PC-3 (cell line): ENCODE data around the gene EYS. TPM values are rescaled to one million over a fixed set of nuclear protein-coding genes. Genes with fewer than 3 reads are reported as not detected.

Source experiments
- ATAC-seq: fragments of 200-7000 bp; cut with Tn5 transposase; 2 replicates; pipeline ENCODE4 v1.9.1; 2020; ENCODE audit warnings: mild to moderate bottlenecking, moderate library complexity
- BruUV-seq: library from RNA; stranded (reverse); fragments of 400-500 nt; replicated peaks from 2 replicates; lab custom pipeline; 2021; lab: Mats Ljungman, UMichigan
- CTCF ChIA-PET: fragments of 300-600 bp; sonication (Branson Sonifier 250); formaldehyde crosslinking; loops from one replicate; lab custom pipeline; 2022; ENCODE audit warnings: antibody characterized with exemption; lab: Charles Lee
- POLR2A ChIA-PET: fragments of 300-600 bp; sonication (Branson Sonifier 250); formaldehyde crosslinking; loops from one replicate; lab custom pipeline; 2022; ENCODE audit warnings: antibody characterized with exemption; ENCODE audit not compliant: unreplicated experiment; lab: Charles Lee
- DNase-seq: peaks from one replicate; pipeline ENCODE4 v3.0.0-alpha.2; 2015
- H2AFZ ChIP-seq: fragments of 300-600 bp; sonication (generic); 2 replicates; pipeline ENCODE4 v1.6.0; 2016; ENCODE audit warnings: antibody characterized with exemption, low read length
- H3F3A ChIP-seq: fragments of 300-600 bp; sonication (generic); one replicate; pipeline ENCODE4 v1.6.0; 2017; ENCODE audit warnings: antibody characterized with exemption, low read length, control low read depth, mild to moderate bottlenecking; ENCODE audit not compliant: unreplicated experiment
- H3K27ac ChIP-seq: fragments of 300-600 bp; sonication (generic); 2 replicates; pipeline ENCODE4 v1.5.1; 2016; ENCODE audit warnings: mild to moderate bottlenecking, low read length
- H3K27me3 ChIP-seq: fragments of 300-600 bp; sonication (generic); 2 replicates; pipeline ENCODE4 v1.6.1; 2016; ENCODE audit warnings: low read length, mixed read lengths
- H3K36me3 ChIP-seq: fragments of 300-600 bp; sonication (generic); 2 replicates; pipeline ENCODE4 v1.6.1; 2016; ENCODE audit warnings: low read depth, mixed run types, low read length, mixed read lengths
- H3K4me1 ChIP-seq: fragments of 300-600 bp; sonication (generic); 2 replicates; pipeline ENCODE4 v1.5.1; 2016; ENCODE audit warnings: low read length; ENCODE audit not compliant: insufficient read depth
- H3K4me2 ChIP-seq: fragments of 300-600 bp; sonication (generic); 2 replicates; pipeline ENCODE4 v1.6.0; 2016; ENCODE audit warnings: low read length
- H3K4me3 ChIP-seq: fragments of 300-600 bp; sonication (generic); 2 replicates; pipeline ENCODE4 v1.5.1; 2016; ENCODE audit warnings: mild to moderate bottlenecking, low read length, mixed read lengths
- H3K79me2 ChIP-seq: fragments of 300-600 bp; sonication (generic); 2 replicates; pipeline ENCODE4 v1.6.1; 2017; ENCODE audit warnings: low read length, mixed read lengths
- H3K9ac ChIP-seq: fragments of 300-600 bp; sonication (generic); 2 replicates; pipeline ENCODE4 v1.6.0; 2016; ENCODE audit warnings: mild to moderate bottlenecking, low read length
- H3K9me2 ChIP-seq: fragments of 300-600 bp; sonication (generic); replicated peaks from 2 replicates; pipeline ENCODE4 v1.6.1; 2016; ENCODE audit warnings: mixed run types, low read length, mixed read lengths
- H3K9me3 ChIP-seq: fragments of 300-600 bp; sonication (generic); 2 replicates; pipeline ENCODE4 v1.6.1; 2016; ENCODE audit warnings: low read length, mixed read lengths
- H4K20me1 ChIP-seq: fragments of 300-600 bp; sonication (generic); 2 replicates; pipeline ENCODE4 v1.6.1; 2016; ENCODE audit warnings: low read length, mixed read lengths
- EZH2 ChIP-seq: fragments of 300-600 bp; sonication (generic); IDR thresholded peaks from one replicate; pipeline ENCODE4 v1.6.1; 2017; ENCODE audit warnings: antibody characterized with exemption, mild to moderate bottlenecking, low read length; ENCODE audit not compliant: unreplicated experiment
- EZH2phosphoT487 ChIP-seq: fragments of 300-600 bp; sonication (generic); IDR thresholded peaks from 2 replicates; pipeline ENCODE4 v1.6.1; 2018; ENCODE audit warnings: mild to moderate bottlenecking, antibody characterized with exemption, low read length, borderline replicate concordance
- intact Hi-C: fragments of 100-400 bp; cut with micrococcal nuclease; formaldehyde crosslinking; loops from 2 replicates; pipeline ENCODE4 v1.9.0; 2023
- total RNA-seq: library from RNA; depleted of rRNA; stranded (reverse); fragments of >200 nt; gene quantifications from 2 replicates; pipeline ENCODE4 v1.2.3, GENCODE V29; 2014
- TF ChIP-seq, protein P1 (sequence below): fragments of 300-600 bp; sonication (generic); conservative IDR thresholded peaks from 2 replicates; pipeline ENCODE4 v1.5.1; 2017; ENCODE audit warnings: antibody characterized with exemption, low read depth, mild to moderate bottlenecking, low read length

EYS gene
- total RNA-seq, 1 experiment from 2014 or later = 0.07 TPM

DNA sequence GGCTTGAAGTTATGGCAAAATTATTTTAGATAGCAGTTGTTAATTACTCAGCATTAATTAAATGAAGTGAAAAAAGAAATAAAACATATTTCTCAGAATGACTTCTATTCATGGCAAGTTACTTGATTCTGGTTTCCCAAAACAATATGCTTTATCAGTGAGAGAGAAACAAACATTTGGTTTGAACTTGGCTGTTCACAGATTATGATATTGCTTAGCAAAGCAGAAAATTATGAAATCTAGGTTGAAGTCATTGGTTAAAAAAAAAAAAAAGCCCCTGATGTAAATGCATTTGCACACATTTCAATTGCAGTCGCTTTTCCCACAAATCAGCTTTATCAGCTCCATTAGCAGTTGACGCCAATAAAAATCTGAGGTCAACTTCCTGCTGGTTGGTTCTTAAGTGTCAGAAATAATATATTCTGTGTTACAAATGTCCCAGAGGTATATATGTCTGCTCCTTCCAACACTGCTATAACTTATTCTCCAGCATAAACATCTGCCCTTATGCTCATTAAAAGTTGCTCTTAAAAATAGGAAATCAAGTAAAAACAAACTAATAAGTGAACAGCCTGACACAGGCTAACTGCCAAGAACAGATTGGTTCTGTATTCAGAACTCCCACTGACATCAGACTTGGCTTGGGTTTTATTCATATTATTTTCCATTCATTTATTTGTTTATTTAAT lies 1796.0 kb downstream of the EYS start:
- no peak overlapping the region for H3K9ac ChIP-seq
- CTCF ChIA-PET = no interaction called here

DNA sequence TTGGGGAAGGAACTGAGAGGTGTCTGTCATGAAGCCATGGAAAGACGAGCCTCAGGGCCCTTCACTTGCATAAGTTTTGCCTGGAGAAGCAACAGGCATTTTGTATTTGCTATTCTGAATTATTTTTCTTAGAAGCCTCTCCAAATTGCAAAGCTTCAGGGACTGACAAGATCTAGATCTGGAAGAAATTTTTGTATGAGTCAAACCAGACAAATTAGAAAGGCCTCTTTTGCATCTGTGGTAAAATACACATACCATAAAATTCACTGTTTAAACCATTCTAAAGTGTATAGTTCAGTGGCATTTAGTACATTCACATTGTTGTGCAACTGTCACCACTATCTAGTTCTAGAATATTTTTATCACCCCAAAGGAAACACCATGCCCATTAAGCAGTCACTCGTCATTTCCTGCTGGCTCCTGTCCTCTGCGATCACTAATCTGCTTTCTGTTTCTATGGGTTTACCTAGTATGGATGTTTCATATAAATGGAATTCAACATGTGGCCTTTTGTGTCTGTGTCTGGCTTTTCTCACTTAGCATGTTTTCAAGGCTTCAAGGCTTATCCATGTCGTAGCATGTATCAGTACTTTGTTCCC lies 1802.3 kb downstream of the EYS start:
- Histone ChIP-seq H3K36me3 (no peaks in the 10 kb centered on the region), H3K9ac (no peak overlapping the region), H2AFZ (0 out of 2 replicates have a peak overlapping the region, but pooled peaks have one; percentile 15), H3K27me3 (no peaks in the 10 kb centered on the region), H3F3A (no peaks in the 10 kb centered on the region), H3K9me2 (no peaks in the 10 kb centered on the region), H4K20me1 (no peaks in the 10 kb centered on the region), H3K9me3 (no peaks in the 10 kb centered on the region), H3K79me2 (no peaks in the 10 kb centered on the region), H3K27ac (peak overlapping the region; percentile 29; the same call in 1 of the 2 replicates), H3K4me3 (no peak overlapping the region), H3K4me1 (peaks cover 3% of the 10 kb centered on the region), H3K4me2 (no peak overlapping the region)
- DNase-seq = peak; percentile 53
- BruUV-seq = no TSS peak
- intact Hi-C loops = no loop called here
- ATAC-seq = peak; percentile 43
- TF ChIP-seq EZH2 = no peak
- TF ChIP-seq, protein P1, sequence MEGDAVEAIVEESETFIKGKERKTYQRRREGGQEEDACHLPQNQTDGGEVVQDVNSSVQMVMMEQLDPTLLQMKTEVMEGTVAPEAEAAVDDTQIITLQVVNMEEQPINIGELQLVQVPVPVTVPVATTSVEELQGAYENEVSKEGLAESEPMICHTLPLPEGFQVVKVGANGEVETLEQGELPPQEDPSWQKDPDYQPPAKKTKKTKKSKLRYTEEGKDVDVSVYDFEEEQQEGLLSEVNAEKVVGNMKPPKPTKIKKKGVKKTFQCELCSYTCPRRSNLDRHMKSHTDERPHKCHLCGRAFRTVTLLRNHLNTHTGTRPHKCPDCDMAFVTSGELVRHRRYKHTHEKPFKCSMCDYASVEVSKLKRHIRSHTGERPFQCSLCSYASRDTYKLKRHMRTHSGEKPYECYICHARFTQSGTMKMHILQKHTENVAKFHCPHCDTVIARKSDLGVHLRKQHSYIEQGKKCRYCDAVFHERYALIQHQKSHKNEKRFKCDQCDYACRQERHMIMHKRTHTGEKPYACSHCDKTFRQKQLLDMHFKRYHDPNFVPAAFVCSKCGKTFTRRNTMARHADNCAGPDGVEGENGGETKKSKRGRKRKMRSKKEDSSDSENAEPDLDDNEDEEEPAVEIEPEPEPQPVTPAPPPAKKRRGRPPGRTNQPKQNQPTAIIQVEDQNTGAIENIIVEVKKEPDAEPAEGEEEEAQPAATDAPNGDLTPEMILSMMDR = no peak
- TF ChIP-seq EZH2phosphoT487 = no peak
- ChIA-PET POLR2A (no interaction called here), CTCF (no interaction called here)

More for the DNA sequence above, 1796.0 kb downstream of the EYS start:
- ATAC-seq = no peak
- no peaks in the 10 kb centered on the region for H3K79me2 ChIP-seq
- H2AFZ ChIP-seq = no peak overlapping the region
- H4K20me1 ChIP-seq = no peaks in the 10 kb centered on the region
- H3F3A ChIP-seq = no peaks in the 10 kb centered on the region
- no peak for TF ChIP-seq EZH2phosphoT487
- TF ChIP-seq EZH2 = no peak
- TF ChIP-seq, protein P1 = no peak
- POLR2A ChIA-PET = no interaction called here
- H3K4me3 ChIP-seq = no peak overlapping the region
- H3K36me3 ChIP-seq = no peaks in the 10 kb centered on the region
- no peaks in the 10 kb centered on the region for H3K27me3 ChIP-seq
- intact Hi-C loops = no loop called here
- no peak overlapping the region for H3K4me2 ChIP-seq
- H3K9me2 ChIP-seq = no peaks in the 10 kb centered on the region
- H3K27ac ChIP-seq = no peak overlapping the region
- no peak for DNase-seq
- no TSS peak for BruUV-seq
- no peaks in the 10 kb centered on the region for H3K4me1 ChIP-seq
- H3K9me3 ChIP-seq = no peaks in the 10 kb centered on the region

DNA sequence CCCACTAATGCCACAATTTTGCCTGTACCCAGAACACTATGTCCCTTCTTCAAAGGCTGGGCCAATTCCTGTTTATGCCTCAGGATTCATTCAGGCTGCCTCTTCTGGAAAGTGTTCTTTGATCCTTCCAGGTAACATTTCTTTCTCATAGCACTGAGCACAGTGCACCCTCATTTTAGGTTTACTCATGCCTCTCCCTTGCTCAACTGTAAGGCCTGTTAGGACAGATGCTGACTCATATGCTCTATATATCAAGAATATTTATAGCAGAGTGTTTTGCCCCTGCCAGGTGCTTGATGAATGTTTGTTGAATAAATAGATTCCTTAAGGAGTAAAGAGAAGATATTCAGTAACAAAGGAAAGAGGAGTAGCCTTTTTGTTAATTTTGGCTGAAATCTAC lies 1807.5 kb downstream of the EYS start:
- ChIA-PET CTCF (no interaction called here), POLR2A (no interaction called here)
- ATAC-seq (peak; percentile 99), DNase-seq (peak; percentile 67)
- Histone ChIP-seq H3K4me1 (peaks cover 14% of the 10 kb centered on the region), H3K79me2 (no peaks in the 10 kb centered on the region), H4K20me1 (no peaks in the 10 kb centered on the region), H3K4me2 (peak overlapping the region; percentile 46; the same call in 1 of the 2 replicates), H3K4me3 (no peak overlapping the region), H3F3A (no peaks in the 10 kb centered on the region), H3K9ac (no peak overlapping the region), H3K9me3 (no peaks in the 10 kb centered on the region), H2AFZ (no peak overlapping the region), H3K9me2 (no peaks in the 10 kb centered on the region), H3K27me3 (no peaks in the 10 kb centered on the region), H3K36me3 (no peaks in the 10 kb centered on the region), H3K27ac (0 out of 2 replicates have a peak overlapping the region, but pooled peaks have one; percentile 23)
- BruUV-seq = no TSS peak
- intact Hi-C loops = no loop called here
- TF ChIP-seq EZH2 = no peak
- TF ChIP-seq, protein P1 = no peak
- no peak for TF ChIP-seq EZH2phosphoT487
